M059J (cell line): ENCODE data around the gene C1orf116. TPM values are rescaled to one million over a fixed set of nuclear protein-coding genes. Genes with fewer than 3 reads are reported as not detected.
A peak's percentile ranks its signal among the peaks of the same experiment; 100 is the strongest.
"Not testable (repeated sequence)": the region's sequence is repeated elsewhere in the genome, so short reads cannot be mapped to it uniquely, and the experiment has no call there.

ENCODE experiments used
- DNase-seq: peaks from one replicate; pipeline ENCODE4 v3.0.0-alpha.2; 2012; ENCODE audit warnings: low read depth
- total RNA-seq: library from RNA; depleted of rRNA; stranded (reverse); fragments of >200 nt; shearing (Covaris generic); gene quantifications from 2 replicates; pipeline ENCODE4 v1.2.3, GENCODE V29; 2014

C1orf116 gene
- total RNA-seq, 1 experiment from 2014 or later, result not detected

DNA sequence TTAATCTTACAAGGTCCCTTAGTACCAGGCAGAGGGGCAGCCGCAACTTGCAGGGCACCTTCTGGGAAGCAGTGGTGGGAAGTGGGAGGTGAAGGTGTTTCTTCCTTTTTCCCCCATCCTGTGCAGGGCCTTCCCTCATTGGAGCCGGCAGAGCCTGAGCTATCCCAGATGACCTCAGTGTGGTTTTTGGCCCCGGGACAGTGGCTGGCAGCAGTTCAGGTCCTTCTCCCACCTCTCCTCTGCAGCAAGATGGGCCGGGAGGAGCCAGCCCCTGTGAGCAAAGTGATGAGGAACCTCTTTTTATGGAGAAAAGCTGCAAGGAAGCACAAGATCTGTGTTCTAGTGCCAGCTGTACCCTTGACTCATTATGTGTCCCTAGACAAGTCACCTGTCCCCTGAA lies 27.3 kb upstream of the C1orf116 start:
- no peak for DNase-seq

DNA sequence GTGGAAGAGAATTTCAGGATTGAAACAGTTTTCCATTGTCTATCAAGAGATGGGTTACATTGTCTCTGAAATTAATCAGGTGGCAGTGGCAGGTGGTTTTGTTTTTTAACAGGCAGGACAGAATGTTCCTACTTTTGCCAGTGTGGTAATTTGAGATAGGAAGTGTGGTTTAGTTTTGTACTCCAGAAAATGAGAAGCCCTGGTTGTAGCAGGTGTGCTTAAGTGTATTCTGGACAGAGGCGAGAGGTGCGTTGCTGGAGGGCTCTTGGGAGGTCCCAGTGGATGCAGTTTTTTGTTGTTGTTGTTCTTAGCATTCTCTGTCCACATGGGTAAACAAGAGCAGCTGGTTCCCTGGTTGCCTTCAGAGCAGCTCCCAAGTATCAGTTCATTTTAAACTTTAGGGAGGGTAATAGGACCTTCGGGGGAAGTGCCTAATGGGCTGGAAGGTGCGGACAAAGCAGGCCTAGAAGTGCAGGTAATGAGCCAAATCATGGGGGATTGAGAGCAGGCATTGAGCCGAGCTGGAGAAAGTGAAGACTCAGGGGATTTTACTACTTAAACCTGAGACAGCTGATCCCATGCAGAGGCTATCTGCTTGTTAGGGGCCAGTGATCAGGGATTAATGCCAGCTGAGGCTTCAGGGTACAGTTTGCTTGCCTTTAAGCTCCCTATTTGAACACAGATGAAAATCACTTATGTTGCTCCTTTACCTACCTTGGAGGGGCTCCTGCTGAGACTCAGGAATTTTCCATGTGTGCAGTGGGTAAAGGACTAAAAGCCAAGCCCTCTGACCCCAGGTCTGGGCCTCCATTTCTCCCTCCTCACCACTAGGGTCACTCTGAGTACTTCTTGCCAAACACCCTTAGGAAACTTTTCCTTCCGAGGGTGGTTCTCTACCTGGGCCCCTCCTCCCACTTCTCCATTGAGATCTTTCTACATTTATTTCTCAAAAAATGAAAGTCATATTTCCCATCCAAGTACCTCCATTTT lies 26.6 kb upstream of the C1orf116 start:
- DNase-seq, result no peak

DNA sequence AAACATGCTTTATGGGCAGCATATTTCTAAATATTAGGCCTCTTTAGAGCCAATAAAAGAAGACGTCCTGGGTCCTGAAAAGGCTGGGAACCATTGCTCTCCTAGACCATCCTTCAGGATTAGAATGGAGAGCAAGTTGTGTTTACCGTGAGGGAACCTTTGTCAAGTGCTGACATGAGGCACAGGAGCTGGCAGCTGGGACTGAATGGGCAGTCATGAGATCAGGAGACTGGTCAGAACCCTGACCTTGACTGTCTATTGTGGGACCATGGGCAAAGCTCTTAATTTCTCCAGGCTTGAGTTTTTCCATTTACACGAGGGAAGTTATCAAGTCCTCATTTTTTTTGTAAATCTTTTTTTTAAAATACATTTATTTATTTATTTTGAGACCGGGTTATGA lies 25.7 kb upstream of the C1orf116 start:
- no peak for DNase-seq

DNA sequence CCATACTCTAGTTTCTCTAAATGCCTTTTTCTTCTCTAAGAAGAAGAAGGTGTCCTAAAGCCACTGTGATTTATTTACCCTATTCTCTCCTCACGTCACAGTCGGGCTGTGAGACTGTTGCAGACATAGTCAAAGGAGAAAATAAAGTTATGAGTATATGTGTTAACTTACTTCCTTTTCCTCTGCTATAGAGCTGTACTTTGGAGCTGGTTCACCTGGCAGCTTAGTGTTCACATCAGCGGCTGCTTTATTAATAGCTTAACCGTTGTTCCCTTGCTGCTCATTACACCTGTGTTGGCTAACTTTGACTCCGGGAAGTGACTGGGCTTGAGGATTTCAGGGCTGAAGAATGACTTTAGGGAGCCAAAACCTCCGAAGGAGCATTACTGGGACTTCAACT lies 24.1 kb upstream of the C1orf116 start:
- DNase-seq, result no peak

DNA sequence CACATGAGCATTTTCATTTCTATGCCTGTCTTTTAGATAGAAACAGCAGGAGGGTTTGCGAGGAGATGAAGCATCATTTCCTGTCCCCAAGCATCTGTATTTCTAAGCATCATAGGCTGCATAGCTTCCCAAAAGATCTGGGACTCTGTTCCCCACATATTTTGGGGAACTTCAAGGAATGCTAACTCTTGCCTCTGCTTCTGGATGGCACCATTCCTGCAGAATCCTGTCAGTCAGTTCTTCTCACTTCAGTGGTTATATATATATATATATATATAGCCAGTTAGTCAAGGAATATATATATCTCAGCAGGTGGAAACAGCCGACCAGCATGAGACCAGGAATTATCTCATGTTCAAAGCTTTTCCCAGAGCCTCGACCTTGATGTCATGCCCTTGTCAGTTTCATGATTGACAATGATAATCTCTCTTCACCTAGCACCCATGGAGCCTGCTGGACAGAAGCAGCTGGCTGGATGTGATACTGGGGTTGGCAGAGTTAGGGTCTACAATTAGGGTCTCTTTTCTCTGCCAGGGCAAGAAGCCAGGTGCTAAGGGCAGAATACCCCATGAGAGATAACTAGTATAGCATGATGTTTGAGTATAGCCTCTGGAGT lies 22.9 kb upstream of the C1orf116 start:
- no peak for DNase-seq

DNA sequence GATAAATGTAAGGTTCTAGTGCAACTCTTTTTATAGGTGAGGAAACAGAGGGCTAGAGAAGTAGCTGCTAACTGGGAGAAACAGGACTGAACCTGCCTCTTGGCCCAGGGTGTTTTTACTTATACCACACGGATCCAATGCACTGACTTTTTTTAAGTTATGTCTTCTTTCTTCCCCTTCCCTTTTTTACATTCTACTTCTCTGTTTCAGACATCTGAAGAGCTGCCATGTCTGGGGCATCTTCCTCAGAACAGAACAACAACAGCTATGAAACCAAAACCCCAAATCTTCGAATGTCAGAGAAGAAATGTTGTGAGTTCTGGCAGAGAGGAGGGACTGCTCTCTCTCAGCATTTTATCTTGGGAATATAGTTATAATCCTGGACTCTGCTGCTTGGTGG lies 21.9 kb upstream of the C1orf116 start:
- DNase-seq, result no peak

DNA sequence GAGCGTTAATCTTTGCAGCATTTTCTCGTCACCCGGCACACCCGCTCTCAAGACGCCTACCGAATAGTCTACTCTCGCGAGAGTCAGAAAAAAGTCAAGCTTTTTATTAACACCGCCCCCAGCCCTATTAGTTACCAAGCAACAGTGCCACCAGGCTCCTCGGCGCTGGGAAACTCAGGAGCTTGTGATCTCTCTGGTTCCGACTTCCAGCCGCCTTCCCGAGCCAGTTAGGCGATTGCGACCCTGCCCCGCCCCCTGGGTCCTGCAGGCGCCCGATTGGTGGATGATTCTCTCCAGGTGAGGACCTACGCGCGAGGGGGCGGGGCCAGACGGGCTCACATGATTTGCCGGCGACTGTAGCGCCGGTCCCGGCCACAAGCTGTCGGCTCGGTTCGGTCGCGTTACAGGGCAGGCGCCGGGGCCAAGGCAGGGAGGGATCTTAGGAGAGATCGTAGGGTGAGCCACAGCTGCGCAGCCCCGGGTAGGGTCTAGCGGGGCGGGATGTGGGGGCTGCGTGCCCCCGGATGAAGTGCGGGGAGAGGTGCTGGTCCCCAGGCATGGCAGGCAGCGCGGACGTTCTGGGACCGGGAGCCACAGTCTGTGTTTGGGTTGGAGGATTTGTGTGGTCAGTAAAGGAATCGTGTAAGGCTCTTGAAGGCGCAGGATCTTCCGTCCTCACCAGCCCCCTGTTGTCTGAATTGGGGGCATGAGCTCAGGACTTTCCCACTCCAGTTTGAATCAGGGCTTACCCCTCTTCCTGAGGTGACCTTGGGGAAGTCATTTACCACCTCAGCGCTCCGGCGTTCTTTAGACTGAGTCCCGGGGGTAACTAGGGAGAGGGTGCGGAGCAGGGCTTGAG lies 20.6 kb upstream of the C1orf116 start, which contains the start of gene PFKFB2:
Gene PFKFB2 (plus strand): TSS at position 365 of the 859 bp plus-strand sequence. CDS start 1,443 bp downstream, outside the sequence.
- peak; percentile 99 for DNase-seq

DNA sequence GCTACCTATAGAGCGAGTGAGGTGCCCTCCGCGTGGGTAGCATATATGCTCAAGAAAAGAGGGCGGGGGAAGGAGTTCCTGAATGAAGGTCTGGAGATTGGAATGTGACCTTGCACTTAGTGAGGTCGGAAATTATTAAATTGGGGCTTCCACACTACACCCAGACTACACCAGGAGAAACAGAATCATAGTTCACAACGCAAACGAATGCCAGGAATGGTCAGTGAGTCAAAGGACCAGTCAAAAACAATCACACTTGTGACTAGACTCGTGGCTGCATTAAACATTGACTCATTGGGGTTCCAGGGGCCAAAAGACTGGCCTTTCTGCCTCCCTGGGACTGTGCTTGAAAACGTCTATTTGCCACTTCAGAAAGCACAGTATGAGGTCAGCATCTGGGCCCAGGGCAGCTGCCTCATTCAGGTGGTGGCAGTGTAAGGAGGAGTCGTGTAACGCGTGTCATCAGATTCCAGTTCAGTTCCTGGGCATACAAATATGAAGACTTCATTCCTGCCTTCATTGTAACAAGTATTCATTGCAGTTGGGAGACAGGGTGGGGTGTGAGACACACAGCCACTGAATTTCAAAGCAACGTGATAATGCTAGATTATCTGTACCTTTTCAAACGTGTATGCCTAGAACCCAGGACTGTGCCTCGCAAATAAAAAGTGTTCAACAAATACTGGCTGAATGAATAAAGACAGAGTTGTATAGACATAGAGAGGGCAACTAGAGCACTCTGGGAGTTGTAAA lies 18.8 kb upstream of the C1orf116 start, which contains the start of gene YOD1:
Gene YOD1 (minus strand): TSS at position 18 of the 753 bp plus-strand sequence. CDS start 178 bp downstream, outside the sequence.
- DNase-seq, result peak; percentile 96

DNA sequence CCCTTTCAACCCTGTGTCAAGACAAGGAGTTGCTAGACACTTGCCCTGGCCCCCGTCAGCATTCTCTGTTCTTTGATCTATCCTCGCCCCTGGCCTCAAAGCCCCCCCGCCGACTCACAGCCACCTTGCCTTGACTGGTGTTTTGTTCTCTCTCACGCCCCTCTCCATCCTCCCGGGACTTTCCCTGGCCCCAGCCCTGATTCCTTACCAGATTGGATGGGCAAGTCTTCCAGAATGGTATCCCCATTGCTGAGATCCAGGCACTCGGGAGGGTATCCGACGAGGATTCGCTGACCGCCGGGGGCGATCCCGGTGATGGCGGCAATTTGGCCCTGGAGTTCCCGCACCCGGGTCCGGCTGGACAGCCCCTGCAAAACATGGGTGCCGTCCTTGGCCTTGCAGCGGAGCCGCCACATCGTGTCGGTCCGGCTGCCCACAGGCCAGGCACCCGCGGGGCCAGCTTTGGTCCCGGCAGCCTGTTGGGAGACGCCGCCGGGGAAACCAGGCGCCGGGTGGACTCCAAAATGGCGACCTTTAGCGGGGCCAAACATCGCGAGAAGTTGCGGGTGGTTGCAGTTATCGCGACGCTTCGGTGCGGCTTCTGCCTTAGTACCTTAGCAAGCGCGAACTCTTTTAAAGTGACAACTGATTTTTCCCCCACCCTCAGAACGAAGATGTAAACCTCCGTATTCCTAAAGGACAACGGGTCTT lies 18.1 kb upstream of the C1orf116 start:
- DNase-seq, result peak; percentile 94

DNA sequence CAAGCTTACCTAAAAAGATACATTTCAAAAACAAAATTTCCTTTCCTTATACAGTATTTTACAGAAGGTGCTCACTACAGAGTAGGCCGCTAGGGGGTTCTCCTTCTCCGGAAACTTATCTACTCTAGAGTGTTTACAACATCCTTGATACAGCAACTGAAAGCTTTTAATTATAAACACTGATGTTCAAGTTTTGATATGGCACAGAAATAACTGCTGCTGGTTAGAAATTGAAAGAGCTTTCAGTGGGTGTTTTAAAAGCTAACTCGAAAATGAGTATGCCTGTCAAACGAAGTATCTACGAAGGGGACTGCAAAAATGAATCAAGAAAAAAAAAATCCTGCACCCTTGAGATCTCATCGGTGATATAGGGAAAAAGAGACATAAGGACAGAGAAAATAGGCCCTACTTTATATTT lies 17.4 kb upstream of the C1orf116 start:
- peak; percentile 69 for DNase-seq

DNA sequence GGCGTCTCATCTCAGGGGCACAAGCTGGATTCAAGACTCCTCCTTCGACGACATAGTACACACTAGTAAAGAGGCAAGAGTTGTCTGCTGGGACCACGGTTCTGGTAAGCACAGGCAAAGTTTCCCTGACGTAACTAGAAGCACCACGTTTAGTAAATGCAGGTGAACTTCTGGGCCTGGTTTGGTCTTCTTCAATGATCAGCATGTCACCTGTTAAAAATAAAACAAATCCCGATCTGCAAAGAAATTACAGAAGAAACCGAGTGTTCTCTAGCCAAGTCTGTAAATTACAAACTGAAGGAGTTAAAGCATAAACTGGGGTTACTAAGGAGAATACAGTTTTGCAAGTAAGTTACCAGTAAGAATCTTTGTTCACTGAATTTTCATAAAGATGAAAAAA lies 17.0 kb upstream of the C1orf116 start:
- DNase-seq, result no peak

DNA sequence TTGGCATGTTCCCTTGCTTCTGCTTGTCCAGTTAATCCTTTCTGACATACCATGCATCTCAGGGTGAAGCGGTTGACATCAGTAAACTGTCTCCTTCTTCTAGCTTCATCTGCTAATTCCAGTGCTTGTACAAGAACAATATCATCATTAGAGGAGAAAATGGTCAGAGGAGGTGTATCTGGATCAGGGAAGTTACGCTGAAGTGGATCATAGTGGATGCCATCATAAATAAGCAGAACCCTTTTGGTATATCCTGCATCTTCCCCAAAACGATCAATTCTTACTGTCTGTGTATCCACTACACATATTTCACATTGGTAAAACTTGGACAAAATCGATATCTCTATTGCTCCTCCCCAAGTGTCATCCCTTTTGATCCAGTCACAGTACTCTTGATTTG lies 16.5 kb upstream of the C1orf116 start:
- no peak for DNase-seq

DNA sequence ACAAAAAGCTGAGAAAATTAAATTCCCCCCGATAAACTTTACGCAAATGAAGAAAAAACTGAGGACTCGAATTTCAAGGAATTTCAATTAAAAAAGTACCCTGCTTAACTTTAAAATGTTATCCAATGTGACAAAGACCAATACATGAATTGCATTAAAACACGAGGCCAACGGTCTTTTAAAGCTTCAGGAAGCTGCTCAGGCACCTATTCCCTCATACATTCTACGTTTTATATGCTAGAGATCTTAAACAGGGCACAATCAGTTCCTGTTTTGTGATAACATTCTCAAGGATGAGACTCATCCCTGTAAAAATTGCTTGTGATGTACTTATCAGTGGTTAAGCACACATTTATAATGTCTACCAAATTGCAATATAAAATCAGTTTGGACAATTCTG lies 15.5 kb upstream of the C1orf116 start:
- no peak for DNase-seq

DNA sequence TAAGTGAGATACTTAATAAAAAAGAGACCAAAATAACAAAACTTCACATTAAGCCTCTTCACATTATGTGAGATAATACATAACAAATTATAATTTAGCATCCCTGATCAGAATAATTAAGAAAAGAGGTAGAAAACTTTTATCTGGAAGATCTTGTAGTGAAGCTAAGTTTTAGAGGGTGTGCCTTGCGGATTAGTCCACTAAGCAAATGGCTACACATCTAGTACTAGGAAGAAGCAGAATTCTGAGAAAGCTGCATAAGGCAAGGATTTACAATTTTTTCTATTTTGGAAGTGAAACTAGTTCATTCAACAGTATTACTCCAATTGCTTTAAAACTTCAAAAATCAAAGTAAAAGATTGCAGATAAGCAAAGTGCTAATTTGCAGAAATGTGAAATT lies 14.9 kb upstream of the C1orf116 start:
- DNase-seq, result no peak

DNA sequence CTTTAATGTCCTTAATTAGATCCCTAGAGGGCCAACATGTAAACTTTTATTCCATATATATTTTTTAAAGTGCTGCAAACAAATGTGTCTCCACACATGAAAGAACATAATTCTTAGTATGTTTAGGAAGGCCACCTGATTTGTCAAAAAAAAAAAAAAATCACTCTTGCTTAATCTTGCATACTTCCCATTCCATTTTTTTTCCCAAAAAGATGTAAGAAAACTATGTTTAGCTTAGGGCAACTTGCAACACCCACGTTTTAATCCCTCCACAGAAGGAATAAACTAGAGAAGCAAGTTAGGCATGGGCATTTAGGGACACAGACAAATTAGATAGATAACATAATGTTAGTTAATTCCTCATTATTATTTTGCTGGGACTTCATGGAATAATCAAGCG lies 12.9 kb upstream of the C1orf116 start:
- no peak for DNase-seq

DNA sequence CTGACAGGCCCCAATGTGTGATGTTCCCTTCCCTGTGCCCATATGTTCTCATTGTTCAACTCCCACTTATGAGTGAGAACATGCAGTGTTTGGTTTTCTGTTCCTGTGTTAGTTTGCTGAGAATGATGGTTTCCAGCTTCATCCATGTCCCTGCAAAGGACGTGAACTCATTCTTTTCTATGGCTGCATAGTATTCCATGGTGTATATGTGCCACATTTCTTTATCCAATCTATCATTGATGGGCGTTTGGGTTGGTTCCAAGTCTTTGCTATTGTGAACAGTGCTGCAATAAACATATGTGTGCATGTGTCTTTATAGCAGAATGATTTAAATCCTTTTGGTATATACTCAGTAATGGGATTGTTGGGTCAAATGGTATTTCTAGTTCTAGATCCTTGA lies 8.8 kb upstream of the C1orf116 start:
- DNase-seq, result not testable (repeated sequence)

DNA sequence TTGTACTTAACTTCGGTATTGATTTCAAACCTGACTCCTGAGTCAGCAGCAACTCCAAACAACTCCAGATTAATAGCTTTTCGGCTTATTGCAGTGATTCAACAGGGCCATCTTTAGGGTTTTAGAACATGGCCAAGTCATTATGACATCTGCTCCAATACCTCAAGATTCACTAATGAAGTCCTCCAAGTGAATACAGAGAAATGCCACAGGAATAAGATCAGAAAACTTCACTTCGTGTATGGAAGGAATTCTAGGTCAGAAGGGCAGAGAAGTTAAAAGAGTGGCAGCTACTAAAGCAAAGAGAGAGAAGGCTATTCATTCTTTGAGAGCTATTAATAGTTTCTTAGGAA lies 7.6 kb upstream of the C1orf116 start:
- peak; percentile 60 for DNase-seq

DNA sequence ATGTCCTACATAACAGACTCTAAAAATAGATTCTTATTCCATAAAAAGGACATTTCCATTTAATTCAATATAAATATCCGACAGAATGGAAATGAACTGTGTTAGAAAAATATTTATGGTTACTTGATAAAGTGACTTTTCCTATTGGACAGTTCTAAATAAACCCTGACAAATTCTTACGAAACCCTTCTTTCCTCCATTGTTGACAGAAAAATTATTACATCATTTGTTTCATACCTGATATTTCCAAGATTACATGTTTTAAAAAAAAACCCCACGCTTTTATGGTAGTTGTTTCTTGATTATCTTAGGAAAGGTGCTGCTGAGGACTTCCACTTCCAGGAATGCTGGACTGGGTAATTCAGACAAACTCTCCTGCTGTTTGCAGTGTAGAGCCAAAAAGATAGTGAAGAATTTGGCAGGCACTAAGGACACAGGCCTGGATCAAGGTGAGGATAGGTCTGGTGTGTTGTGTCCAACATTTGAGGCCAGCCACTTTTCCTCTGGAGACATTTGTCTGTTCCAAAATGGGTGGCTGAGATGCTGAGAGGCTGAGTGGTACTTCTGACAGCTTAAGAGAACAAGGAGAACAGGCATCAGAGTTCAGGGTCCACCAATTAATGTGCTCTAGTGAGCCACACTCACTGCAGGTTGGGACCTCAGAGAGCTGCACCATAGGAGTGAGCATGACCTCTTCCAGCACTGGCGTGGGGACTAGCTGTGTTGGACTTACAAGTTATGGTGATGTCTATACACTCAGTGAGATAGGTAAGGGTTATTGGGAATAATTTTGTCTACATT lies 7.0 kb upstream of the C1orf116 start:
- DNase-seq, result no peak

DNA sequence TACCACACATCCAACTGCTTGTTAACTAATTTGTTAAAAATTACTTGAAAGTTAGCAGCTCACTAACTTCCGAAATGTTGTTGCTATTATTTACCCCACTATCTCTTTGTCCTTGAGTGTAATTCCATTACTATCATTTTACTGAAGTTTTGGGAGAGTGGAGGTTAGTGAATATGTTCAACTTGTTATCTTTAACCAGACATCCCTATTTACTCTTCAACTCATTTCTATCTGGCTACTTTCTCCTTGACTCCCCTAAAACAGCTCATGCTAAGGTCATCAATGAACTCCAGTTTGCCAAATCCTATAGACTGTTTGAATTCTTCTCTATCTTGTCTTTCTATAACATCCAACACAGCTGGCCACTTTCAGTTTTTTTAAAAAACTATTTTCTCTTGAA lies 4.3 kb upstream of the C1orf116 start:
- no peak for DNase-seq
